Retinal pigment epithelial cell (primary cell): Measurements from ENCODE around the gene ZNF516.

ENCODE experiments used
- DNase-seq: peaks from one replicate; pipeline ENCODE4 v3.0.0-alpha.2; 2010; ENCODE audit warnings: low read depth
- H3K4me3 ChIP-seq: 2 replicates; pipeline ENCODE4 v1.5.1; 2011; ENCODE audit warnings: mild to moderate bottlenecking, low read length, control low read depth, moderate library complexity
- TF ChIP-seq, protein P1 (sequence below): conservative IDR thresholded peaks from 2 replicates; pipeline ENCODE4 v1.5.1; 2011; ENCODE audit warnings: low read depth, low read length, control low read depth, inconsistent platforms

ZNF516 gene

DNA sequence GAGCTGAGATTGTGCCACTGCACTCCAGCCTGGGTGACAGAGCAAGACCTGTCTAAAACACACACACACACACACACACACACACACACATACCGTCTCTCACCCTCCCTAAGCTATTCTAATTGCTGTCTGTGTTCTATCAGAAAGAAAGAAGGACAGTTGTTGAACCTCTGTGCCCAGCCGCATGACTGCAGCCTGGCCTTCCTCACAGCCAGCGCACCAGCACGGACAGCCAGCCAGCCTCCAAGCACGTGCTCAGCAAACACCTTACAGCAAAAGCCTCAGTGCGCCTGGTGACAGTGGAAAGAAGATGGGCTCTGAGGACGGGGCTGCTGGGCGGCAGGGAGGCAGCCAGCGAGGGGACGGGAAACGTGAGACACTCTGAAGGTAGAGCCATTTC lies 58.0 kb downstream of the ZNF516 start:
- DNase-seq: no peak
- TF ChIP-seq, protein P1, sequence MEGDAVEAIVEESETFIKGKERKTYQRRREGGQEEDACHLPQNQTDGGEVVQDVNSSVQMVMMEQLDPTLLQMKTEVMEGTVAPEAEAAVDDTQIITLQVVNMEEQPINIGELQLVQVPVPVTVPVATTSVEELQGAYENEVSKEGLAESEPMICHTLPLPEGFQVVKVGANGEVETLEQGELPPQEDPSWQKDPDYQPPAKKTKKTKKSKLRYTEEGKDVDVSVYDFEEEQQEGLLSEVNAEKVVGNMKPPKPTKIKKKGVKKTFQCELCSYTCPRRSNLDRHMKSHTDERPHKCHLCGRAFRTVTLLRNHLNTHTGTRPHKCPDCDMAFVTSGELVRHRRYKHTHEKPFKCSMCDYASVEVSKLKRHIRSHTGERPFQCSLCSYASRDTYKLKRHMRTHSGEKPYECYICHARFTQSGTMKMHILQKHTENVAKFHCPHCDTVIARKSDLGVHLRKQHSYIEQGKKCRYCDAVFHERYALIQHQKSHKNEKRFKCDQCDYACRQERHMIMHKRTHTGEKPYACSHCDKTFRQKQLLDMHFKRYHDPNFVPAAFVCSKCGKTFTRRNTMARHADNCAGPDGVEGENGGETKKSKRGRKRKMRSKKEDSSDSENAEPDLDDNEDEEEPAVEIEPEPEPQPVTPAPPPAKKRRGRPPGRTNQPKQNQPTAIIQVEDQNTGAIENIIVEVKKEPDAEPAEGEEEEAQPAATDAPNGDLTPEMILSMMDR: no peak
- H3K4me3 ChIP-seq: no peak overlapping the region

DNA sequence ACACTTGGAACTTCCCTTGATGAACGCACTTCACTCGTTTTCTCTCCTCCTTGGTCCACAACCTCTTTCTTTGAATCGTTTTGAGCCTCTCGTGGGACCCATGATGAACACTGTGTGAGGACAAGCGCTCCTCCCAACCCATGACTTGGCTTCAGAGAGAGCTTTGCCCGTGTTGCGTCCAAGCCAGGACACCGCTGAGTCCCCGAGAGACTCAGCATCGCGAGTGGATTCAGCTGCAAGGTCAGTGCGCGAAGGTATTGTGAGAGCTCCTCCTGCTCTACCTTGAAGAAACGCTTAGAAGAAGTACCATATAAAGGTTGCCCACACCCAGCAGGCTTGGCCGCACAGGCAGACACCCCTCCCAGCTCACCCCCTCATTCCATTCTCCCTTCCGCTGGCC lies 58.7 kb downstream of the ZNF516 start:
- TF ChIP-seq, protein P1: no peak
- no peak overlapping the region for H3K4me3 ChIP-seq

DNA sequence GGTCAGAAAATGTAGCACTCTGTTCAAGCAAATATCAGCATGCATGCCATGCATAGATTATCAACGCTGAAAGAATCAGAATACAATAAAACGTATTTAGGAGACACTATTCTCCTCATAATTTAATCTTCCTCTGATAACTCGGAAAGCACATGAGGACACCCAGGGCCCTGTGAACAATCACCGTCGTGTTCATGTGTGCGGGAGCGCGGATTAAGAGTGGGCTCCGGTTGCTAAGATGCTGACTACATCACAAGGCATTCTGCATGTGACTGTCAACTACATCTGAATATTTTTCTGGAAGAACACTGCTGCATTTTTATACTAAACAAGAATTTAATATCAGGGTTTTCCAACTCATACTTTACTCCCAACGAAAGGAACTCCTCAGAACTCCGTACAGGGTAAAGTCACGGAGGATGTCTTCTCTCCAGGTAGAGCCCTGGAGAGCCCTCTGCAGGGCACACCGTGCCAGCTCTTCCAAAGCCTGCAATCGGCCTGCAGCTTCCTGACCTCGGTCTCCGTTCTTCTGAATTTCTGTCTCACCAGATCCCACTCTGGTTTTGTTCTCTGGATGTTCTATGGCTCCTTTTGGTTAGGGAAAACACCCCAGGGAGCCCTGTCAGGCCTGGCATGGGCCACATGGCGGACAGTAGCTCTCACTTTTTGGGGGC lies 59.6 kb downstream of the ZNF516 start:
- TF ChIP-seq, protein P1: peak; percentile 75
- no peak overlapping the region for H3K4me3 ChIP-seq
- no peak for DNase-seq

More for the DNA sequence above, 58.7 kb downstream of the ZNF516 start:
- DNase-seq: no peak

DNA sequence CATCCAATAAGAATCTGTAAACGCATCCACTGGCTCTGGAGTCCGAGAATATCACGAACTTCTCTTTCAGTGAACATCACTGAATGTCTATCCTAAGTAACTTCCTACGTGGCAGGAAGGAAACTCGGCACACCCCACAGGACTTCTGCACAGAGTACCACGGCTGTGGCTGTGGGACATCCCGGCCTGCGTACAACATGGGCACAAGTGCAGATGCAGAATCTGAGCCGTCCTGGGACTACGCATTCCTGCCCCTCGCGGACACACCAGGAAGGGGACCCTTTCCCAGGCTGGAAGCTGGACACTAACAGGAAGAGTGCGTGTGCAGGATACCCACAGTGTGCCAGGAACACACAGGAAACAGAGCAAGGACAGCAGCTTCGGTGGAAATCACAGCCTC lies 60.6 kb downstream of the ZNF516 start:
- DNase-seq: no peak
- TF ChIP-seq, protein P1: no peak
- H3K4me3 ChIP-seq: no peak overlapping the region

DNA sequence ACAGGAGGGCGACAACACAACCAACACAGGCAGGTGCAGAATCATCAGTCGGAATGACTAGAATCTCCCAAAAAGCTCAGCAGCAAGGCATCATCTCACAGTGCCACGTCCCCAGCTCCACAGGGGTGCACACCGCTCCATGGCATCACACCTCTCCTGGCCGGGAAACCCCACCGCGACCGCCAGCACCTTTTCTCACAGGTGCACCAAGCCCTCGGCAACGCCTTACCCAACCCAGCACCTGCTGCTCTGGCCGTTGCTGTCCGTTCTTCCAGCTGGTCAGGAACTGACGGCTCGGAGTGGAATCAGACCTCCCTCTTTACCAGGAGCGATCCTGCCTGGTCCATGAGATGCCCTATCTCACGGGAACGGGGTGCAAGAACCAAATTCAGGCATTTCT lies 61.3 kb downstream of the ZNF516 start:
- no peak overlapping the region for H3K4me3 ChIP-seq
- TF ChIP-seq, protein P1: no peak
- DNase-seq: no peak

DNA sequence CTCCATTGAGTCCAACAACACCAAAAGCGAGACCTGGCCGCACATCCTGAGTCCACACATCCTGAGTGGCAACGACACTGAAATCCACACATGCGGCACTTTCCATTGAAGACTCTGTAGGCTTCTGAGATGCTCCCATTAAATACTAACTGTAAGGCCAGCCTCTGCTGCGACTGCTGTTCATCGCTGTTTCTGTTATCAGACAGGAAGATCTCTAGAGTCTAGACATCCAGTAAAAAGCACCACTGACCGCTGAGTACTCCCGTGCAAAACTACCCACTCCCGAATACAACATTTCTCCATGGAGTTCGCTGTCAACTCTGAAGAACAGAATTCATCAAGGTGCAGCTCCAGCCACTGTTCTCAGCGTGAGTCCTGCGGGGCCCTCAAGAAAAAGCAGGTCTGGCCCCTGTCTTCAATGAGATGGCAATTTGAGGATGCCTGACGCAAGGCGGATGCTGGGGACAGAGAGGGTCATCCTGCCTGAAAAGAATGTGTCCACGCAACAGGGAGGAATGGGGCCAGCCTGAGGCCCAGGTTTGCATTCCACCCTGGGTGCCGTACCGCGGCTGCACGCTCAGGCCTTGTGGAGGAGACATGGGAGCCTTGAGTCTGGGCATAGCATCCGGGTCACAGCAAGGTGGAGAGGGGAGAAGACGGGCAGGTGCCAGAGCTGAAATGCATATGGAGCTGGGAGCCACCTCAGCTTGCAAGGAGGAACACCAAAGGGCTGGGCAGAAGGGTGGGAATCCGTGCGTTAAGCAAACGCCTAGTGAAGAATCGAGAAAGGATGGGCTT lies 61.9 kb downstream of the ZNF516 start:
- no peak for DNase-seq
- TF ChIP-seq, protein P1: no peak
- no peak overlapping the region for H3K4me3 ChIP-seq
